ENCODE data around the gene ZIC1.
A peak's percentile ranks its signal among the peaks of the same experiment; 100 is the strongest.

ZIC1 gene

GRCh38 chr3:147417551-147418295, 8.6 kb downstream of the ZIC1 start:
- no peak overlapping the region for H3K27ac ChIP-seq
- H3K4me3 ChIP-seq, result no peak overlapping the region

DNA sequence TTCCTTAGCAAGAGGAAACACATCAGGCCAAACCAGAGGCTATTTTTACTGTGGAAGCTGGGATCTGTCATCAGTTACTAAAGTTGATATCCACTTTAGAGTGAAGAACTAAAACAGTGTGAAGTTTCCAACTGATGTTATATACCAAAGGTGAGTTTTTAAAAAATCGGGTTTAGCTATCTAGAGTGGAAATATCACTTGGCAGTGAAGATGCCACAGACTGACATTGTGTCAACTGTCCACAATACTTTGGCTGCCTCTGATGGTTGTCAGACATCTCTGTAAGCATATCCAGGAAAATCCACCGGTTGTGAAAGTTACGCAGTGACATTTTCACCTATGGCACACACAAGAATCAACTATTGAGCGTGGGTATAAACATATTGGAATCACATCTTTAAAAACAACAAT, 9.2 kb downstream of the ZIC1 start:
- H3K4me3 ChIP-seq, result peak overlapping the region in 1 of 7 experiments; percentile 18
- peak overlapping the region in 5 of 21 experiments; percentile 27 to 57 (median 52) for H3K27ac ChIP-seq

DNA sequence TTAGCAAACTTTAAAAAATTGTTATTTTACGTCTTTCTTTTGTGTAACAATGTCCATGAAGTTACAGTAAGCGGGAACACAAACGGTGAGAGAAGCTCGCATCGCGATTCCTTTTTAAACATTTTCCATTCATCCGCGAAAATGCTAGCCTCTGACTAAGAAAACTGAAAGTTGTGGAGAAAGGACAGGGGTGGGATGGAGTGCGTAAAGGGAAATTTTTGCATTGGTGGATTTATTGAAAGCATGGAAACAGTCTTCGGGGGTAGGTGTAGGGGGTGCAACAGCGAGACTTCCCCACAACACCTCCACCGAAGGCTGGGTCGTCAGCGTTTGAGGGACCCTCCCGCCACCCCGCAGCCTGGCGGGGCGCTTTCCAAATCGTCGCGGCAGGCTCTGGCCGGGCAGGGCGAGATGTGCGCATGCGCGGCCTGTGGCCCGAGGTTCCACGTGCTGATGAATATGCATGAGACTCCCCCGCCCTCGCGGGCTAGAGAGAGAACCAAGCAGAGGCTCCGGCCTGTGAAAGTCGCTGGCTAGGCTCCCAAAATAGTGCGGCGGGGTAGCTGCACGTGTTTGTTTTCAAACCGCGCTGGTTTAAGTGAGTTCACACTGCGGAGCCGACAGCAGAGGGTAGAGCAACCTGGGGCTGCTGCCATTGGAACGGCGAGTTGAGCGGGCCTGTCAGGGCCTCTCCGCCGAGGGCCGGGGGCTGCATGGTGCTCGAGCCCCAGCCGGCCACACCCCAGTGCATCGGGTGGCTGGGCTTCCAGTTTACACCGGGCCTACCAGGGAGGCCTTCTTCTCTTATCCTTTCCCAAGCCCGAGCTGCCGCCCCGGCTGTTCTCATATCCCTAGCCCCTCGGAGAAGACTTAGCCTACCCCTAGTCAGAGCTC, 9.9 kb downstream of the ZIC1 start:
- Histone ChIP-seq H3K4me3 (peak overlapping the region in 2 of 7 experiments; percentile 8 to 18), H3K27ac (peak overlapping the region in 5 of 21 experiments; percentile 27 to 57 (median 52))

DNA sequence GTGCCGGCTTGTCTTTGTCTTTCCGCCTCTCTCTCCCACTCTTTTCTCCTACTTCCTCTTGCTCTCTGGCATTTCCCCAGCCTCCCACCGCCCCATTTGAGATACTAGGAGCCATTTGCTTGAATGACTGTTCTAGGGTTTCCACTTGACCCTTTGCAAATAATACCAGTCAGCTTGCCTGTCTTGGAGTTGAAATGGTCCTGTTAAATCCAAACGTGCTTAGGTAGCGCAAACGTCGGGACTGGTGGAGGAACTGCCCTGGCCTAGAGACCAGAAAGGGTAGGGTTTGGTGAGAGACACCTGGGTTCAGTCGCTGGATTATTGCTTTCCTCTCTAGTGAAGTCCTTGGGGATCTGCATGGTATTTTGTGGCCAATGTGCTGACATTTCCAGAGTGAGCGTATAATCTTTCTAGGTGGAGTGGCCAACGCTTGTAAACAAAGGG, 10.6 kb downstream of the ZIC1 start:
- no peak overlapping the region for H3K4me3 ChIP-seq
- no peak overlapping the region for H3K27ac ChIP-seq

DNA sequence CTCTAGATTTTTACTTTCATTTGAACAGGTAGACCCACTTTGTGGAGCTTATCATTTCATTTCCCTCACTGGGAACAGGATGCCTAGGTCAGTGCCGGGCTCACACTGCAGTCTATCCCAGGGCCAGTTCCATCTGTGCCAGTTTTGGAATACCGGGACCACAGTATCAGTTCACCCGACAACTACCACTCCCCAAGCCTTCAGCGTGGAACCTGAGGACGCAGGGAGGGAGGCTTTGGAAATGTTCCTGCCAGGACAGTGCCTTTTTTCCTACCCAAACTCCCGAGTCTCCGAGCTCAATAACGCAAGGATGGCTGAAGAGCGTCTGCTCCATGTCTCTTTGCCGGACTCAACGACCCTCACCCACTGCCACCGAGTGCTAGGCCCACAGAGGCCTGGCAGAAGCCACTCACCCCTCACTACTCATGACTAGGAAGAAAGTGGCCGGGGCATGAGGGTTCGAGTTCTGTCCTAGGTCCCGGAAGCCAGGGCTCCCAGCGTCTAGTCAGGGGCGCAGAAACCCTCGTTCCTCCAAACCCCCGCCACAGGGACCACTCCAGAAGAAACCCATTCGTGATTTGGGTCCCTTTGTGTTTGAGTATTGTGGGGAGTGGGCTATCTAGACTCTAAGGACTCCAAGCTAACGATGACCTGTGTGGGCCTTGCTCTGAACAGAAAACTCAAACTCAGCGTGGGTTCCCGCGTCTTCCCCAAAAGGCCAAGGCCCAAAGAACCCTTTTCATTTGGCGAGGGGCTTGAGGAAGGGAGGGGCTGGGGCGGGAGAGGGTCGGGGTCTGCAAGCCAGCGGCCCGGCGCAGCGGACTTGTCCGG, 11.4 kb downstream of the ZIC1 start:
- H3K4me3 ChIP-seq, result peak overlapping the region in 1 of 7 experiments; percentile 9

DNA sequence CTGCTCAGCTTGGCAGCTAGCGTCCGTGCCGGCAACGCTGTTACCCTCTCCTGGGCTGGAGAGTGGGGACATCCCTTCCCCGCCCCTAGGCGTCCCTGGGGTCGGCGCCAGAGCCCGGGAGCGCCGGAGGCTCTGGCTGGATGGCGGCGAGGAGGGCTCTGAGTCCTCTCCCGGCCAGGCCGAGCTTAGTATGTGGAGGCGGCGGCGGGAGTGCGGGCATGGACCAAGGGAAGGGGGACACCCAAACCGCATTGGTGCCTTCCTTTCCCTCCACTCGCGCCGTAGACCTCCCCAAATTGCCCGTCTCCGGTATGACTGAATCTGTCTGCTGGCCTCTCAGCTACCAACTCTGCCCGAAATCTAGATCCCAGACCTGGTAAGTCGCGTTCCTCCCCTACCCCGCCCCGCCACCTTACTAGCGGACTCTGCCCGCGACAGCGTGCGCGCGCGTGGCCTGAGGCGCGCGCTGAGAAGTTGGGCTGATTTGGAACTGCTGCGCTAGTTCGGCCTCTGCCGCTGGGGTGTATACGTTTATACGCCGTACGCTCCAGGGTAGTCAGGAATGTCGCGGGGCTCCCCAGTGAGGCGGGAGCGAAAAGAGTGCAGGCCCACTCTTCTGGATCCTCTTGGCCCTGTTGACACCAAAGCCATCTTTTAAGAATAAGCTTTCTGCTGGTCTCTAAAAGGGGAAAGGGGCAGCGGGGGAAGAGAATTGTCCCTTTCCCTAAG, 12.2 kb downstream of the ZIC1 start:
- peak overlapping the region in 1 of 7 experiments; percentile 9 for H3K4me3 ChIP-seq

More for the DNA sequence above, 11.4 kb downstream of the ZIC1 start:
- peak overlapping the region in 1 of 21 experiments; percentile 39 for H3K27ac ChIP-seq

DNA sequence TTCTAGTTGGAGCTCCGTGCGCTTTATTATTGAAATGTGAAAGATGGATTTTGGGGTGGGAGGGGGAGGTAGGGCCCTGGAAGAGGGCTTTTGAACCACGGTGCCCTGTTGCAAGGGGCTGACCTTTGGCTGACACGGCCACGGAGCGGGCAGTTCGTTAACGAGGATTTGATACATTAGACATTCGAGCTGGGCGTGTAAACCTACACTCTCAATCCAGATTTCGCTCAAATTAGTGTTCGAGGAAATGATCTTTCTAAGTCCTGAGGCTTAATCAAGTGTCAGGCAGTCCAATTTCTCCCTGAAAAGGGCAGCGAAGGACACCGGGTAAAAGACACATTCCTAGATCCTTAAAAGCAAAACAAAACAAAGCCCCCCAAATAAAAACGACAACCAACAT, 13.0 kb downstream of the ZIC1 start:
- no peak overlapping the region for H3K4me3 ChIP-seq
- H3K27ac ChIP-seq, result no peak overlapping the region

More for the DNA sequence above, 12.2 kb downstream of the ZIC1 start:
- H3K27ac ChIP-seq, result peak overlapping the region in 4 of 21 experiments; percentile 16 to 45 (median 40)

DNA sequence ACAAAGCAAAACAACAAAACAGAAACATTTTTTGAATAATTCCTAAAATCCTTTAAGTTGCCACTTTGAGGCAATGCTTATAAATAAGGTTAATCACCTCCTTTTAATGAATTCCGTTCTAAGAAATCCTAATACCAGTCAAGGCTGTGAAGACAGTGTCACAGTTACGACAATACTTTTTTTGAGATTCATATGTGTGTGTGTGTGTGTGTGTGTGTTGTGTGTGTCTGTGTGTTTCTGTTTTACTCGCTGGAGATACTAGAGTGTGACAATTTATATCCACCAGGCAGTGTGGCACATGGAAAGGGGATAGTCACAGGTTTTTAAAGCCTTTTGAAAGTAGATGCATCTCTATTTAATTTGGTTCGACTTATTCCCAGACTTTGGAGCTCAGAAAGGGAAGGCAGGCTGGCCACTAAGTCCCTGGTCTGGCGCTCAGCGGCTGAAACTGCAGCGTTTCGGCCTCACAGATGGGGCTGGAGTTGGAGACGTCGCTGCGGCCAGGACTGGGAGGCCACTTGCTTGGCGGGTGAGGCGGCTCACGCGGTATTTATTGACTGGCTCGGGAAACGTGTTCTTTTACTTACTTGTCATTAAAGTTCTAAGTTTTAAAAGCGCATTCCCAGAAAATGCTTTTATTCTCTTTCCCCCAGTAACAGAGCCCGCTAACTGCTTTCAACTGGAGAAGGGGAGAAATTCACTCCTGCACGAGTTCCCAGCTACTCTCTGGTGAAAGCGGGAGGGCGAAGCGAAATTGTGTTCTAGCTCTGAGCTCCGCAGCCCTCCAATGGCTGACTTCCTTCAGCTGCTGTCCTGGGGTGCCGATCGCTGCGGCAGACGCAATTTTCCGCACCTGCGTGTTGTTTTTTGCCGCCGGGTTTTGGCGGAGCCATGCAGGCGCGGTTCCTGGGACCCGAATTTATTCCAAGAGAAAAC, 13.7 kb downstream of the ZIC1 start:
- no peak overlapping the region for H3K4me3 ChIP-seq

GRCh38 chr3:147423537-147423797, 14.3 kb downstream of the ZIC1 start:
- no peak overlapping the region for H3K4me3 ChIP-seq
- no peak overlapping the region for H3K27ac ChIP-seq

More for the DNA sequence above, 13.7 kb downstream of the ZIC1 start:
- no peak overlapping the region for H3K27ac ChIP-seq

GRCh38 chr3:147423798-147424580, 14.8 kb downstream of the ZIC1 start:
- no peak overlapping the region for H3K4me3 ChIP-seq
- H3K27ac ChIP-seq, result no peak overlapping the region

- no peak overlapping the region for H3K27ac ChIP-seq
- no peak overlapping the region for H3K4me3 ChIP-seq
Measured at GRCh38 chr3:147424581-147425387, 15.6 kb downstream of the ZIC1 start.

- H3K27ac ChIP-seq, result no peak overlapping the region
- no peak overlapping the region for H3K4me3 ChIP-seq
Measured at GRCh38 chr3:147425388-147425850, 16.3 kb downstream of the ZIC1 start.

DNA sequence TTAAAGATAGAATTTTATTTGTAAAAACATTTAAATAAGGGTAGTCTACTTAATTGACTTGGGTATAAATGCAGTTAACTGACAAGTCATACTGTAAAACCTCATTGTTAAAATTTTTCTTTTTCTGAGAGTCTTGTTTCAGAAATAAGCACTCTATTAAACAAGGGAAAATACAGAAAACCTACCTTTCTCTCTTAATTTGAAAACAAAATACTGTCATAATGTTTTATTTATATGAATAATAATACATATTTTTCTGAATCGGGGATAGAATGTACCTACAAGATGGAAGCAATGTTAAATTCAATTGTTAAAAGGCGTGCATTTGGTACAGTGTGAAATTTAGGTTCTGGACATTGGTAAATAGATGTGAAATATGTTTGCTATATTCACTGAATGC, 17.8 kb downstream of the ZIC1 start:
- no peak overlapping the region for H3K4me3 ChIP-seq

DNA sequence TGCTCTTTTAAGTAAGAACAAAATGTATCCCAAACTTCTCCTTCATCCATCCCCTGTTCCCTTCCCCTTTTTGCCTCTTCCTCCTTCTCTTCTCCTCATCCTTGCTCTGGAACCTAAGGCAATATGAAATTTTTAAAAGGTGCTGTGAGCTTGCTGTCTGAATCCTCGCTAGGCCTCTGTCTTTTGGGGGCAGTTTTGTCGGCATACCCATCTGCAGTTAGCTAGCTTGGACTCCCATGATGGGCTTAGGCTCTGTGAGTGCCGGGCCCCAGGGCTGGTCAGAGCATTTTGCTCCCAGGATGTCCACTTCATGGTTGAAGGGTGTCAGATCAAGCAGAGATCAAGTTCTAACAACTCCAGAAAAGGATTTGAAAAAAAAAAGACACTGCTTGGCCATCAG, 18.6 kb downstream of the ZIC1 start:
- no peak overlapping the region for H3K27ac ChIP-seq
- no peak overlapping the region for H3K4me3 ChIP-seq

More for the DNA sequence above, 17.8 kb downstream of the ZIC1 start:
- H3K27ac ChIP-seq, result no peak overlapping the region

DNA sequence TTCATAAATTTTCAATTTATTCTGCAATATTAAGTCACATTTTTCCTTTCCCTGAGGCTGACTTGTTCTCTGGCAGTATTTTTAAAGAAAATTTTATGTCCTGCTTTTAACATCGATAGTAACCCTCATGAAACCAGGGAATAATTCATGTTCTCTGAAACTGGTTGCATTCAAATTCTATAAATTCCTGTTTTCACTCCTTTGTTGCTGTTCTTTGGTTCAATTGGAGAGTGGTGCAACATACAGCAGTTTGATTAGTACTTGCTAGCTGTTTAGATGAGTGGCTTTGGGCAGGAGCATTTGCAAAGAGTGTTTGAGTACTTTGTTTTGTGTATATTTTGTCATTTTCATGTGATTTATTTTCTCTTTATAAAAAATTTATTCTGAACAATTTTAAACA, 19.2 kb downstream of the ZIC1 start:
- no peak overlapping the region for H3K27ac ChIP-seq

GRCh38 chr3:147428754-147429153, 19.6 kb downstream of the ZIC1 start:
- H3K4me3 ChIP-seq, result no peak overlapping the region
- no peak overlapping the region for H3K27ac ChIP-seq

More for the DNA sequence above, 19.2 kb downstream of the ZIC1 start:
- no peak overlapping the region for H3K4me3 ChIP-seq

DNA sequence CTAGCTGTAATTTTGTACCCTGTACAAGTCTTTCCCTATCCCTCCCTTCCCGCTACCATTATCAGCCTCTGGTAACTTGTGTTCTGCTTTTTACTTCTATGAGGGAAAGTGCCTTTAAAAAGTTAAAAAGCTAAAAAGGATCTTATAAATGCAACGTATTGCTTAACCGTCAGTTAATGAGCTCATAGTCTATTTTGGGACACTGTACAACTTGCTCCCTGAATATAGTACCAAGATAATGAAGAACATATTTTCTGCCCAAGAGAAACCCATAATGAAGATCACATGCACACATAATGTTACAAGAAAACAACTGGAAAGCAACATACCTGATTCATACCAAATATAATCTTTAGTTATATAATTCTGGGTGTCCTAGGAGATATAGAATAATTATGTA, 22.6 kb downstream of the ZIC1 start:
- Histone ChIP-seq H3K4me3 (no peak overlapping the region), H3K27ac (no peak overlapping the region)
